Spleen (tissue), 7 donors: ENCODE results near the gene C2orf76.

Experiments used
- CTCF ChIP-seq, 11 experiments: fragments of 200-600 bp in 7 of 11; fragments of 450-650 bp in 4 of 11; sonication (generic) in 4 of 11; IDR thresholded peaks in 8 of 11; conservative IDR thresholded peaks in 3 of 11; 1 replicate in 7 of 11; 2 replicates in 4 of 11; pipeline versions ENCODE4 v1.4.0 to v1.8.0; 2016 to 2021; ENCODE audit warnings: antibody characterized with exemption in 11 of 11, inconsistent platforms in 4 of 11, mild to moderate bottlenecking in 1 of 11
- POLR2A ChIP-seq, 3 donors: fragments of 450-650 bp; IDR thresholded peaks; one replicate each; pipeline ENCODE4 v1.5.1; 2017; ENCODE audit warnings: antibody characterized with exemption in 3 of 3, mild to moderate bottlenecking in 1 of 3
- donor health status: DM: no; HTN: no; CAD: no; lungs with moderate emphysema.
- donor health status: DM: no; HTN: no; CAD: no.
- donor health status: DM: no; HTN: no; CAD: no.

DNA sequence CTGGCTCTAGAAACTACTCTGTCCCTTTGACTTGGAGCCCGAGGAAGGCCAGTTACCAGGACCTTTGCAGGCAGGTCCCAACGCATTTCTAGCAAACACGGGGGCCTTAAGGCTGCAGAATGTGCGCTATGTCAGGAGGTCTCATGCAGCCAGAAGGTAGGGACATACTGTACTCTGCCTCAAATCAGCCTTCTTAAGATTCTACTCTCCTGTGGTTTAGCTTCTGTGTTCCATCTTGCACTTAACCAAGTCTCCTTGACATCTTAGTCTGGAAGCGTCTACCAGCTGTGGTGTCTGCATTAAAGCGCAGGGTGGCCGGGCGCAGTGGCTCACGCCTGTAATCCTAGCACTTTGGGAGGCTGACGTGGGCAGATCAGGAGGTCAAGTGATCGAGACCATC, 77.5 kb downstream of the C2orf76 start:
- no peak for TF ChIP-seq CTCF (IDR thresholded peaks at IDR 0.05 in 8 of 11, conservative IDR thresholded peaks at IDR 0.05 in 3 of 11)
- TF ChIP-seq POLR2A (IDR thresholded peaks at IDR 0.05) = no peak
